Gastroesophageal sphincter (tissue), 4 donors: ENCODE data around the gene SDC3. TPM values are rescaled to one million over a fixed set of nuclear protein-coding genes. Genes with fewer than 3 reads are reported as not detected.

Source experiments
- ATAC-seq: fragments of 150-250 bp; one replicate; pipeline ENCODE4 v1.9.1; 2016; ENCODE audit warnings: mild to moderate bottlenecking, moderate library complexity
- H3K27ac ChIP-seq, 4 donors: fragments of 200-600 bp; sonication (generic) in 3 of 4; 1 replicate in 3 of 4; 2 replicates in 1 of 4; pipeline ENCODE4 v1.5.1; 2016 to 2019
- H3K27me3 ChIP-seq: fragments of 200-600 bp; sonication (generic); one replicate; pipeline ENCODE4 v1.5.1; 2019
- H3K36me3 ChIP-seq, 2 donors: fragments of 200-600 bp; sonication (generic); one replicate each; pipeline ENCODE4 v1.5.1; 2019; ENCODE audit warnings: control low read depth in 1 of 2
- H3K4me1 ChIP-seq, 3 donors: fragments of 200-600 bp; sonication (generic); 1 replicate in 2 of 3; 2 replicates in 1 of 3; pipeline ENCODE4 v1.5.1; 2016 to 2019; ENCODE audit warnings: control low read depth in 2 of 3
- H3K4me3 ChIP-seq, 2 donors: fragments of 200-600 bp; sonication (generic); one replicate each; pipeline ENCODE4 v1.5.1; 2019; ENCODE audit warnings: mild to moderate bottlenecking in 1 of 2, moderate library complexity in 1 of 2
- H3K9me3 ChIP-seq, 3 donors: fragments of 200-600 bp; sonication (generic); one replicate each; pipeline ENCODE4 v1.5.1; 2017 to 2019; ENCODE audit warnings: control low read depth in 2 of 3
- CTCF ChIP-seq, 4 experiments: fragments of 200-600 bp in 2 of 4; fragments of 450-650 bp in 2 of 4; sonication (generic) in 1 of 4; IDR thresholded peaks; one replicate each; pipeline ENCODE4 v1.5.1; 2017 to 2019; ENCODE audit warnings: antibody characterized with exemption in 4 of 4, mild to moderate bottlenecking in 2 of 4, moderate library complexity in 2 of 4
- EP300 ChIP-seq: sonication (generic); formaldehyde crosslinking; IDR thresholded peaks from one replicate; pipeline ENCODE4 v1.6.1; 2017; ENCODE audit warnings: antibody characterized with exemption, mild to moderate bottlenecking
- POLR2A ChIP-seq, 2 donors: fragments of 450-650 bp; IDR thresholded peaks; one replicate each; pipeline ENCODE4 v1.6.1; 2017; ENCODE audit warnings: antibody characterized with exemption in 2 of 2, mild to moderate bottlenecking in 2 of 2, moderate library complexity in 1 of 2
- POLR2AphosphoS5 ChIP-seq: sonication (generic); formaldehyde crosslinking; IDR thresholded peaks from one replicate; pipeline ENCODE4 v1.6.1; 2017; ENCODE audit warnings: antibody characterized with exemption
- WGBS, 2 donors: methylation state at CpG; one replicate each; pipeline ENCODE4 v1.1.5; 2018; ENCODE audit warnings: low coverage in 1 of 2; 5-methylcytosine and 5-hydroxymethylcytosine counted together
- small RNA-seq, 4 donors: library from RNA; depleted of rRNA; stranded (forward); fragments of <200 nt; gene quantifications; one replicate each; pipeline ENCODE3, GENCODE V24; 2016
- total RNA-seq, 4 donors: library from RNA; depleted of rRNA; stranded (reverse); fragments of >200 nt; gene quantifications; one replicate each; pipeline ENCODE4 v1.1.0, GENCODE V29; 2016

SDC3 gene
- total RNA-seq, 4 donors from 2014 or later, result 45.1 to 112 (median 52.6) TPM

- Histone ChIP-seq H3K4me3 (no peak overlapping the region), H3K27me3 (no peaks in the 10 kb centered on the region), H3K36me3 (no peaks in the 10 kb centered on the region), H3K9me3 (no peaks in the 10 kb centered on the region), H3K4me1 (peaks cover 4 to 68% (median 21%) of the 10 kb centered on the region in 3 donors), H3K27ac (peak overlapping the region; percentile 85 to 94 (median 90))
- 18 to 38% methylated on average over 5 to 6 of the region's 6 CpGs for WGBS, 2 donors
- TF ChIP-seq EP300 (no peak), POLR2A (IDR thresholded peaks at IDR 0.05) (no peak), POLR2AphosphoS5 (no peak), CTCF (IDR thresholded peaks at IDR 0.05) (no peak)
- ATAC-seq, result no peak
Observed at GRCh38 chr1:30822966-30823581, 85.5 kb downstream of the SDC3 start.

DNA sequence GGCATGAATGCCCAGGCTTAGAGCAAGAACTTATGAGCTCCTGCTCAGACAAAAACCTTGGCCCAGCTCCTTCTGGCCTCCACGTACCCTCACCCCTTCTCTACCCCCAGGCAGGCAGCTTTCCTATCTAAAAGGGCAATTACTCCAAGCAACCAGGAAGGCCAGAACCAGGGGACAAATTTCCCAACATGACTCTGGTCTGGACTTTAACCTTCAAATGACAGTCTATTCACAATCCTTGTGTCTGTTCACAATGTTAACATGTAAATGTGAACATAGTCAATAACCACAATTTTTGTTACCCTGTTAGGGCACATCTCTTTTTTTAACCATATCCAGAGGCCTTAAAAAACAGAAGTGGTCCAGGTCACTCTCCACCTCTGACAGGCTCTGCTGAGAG is 86.6 kb downstream of the SDC3 start:
- Histone ChIP-seq H3K4me1 (peaks cover 4 to 79% (median 23%) of the 10 kb centered on the region in 3 donors), H3K36me3 (no peaks in the 10 kb centered on the region), H3K4me3 (no peak overlapping the region), H3K27ac (peak overlapping the region in 3 of 4 donors; percentile 42 to 92 (median 85)), H3K27me3 (no peaks in the 10 kb centered on the region), H3K9me3 (no peaks in the 10 kb centered on the region)
- no peak for TF ChIP-seq POLR2AphosphoS5
- no peak for TF ChIP-seq EP300
- no peak for TF ChIP-seq POLR2A (IDR thresholded peaks at IDR 0.05)
- TF ChIP-seq CTCF (IDR thresholded peaks at IDR 0.05), result no peak
- no peak for ATAC-seq
- 80 to 89% methylated on average over 1 of the region's 1 CpG for WGBS, 2 donors

GRCh38 chr1:30820299-30820698 is 88.3 kb downstream of the SDC3 start:
- H3K36me3 ChIP-seq, result no peaks in the 10 kb centered on the region
- no peaks in the 10 kb centered on the region for H3K9me3 ChIP-seq
- no CpG with 5 or more reads among the region's 5 CpGs for WGBS, 2 donors
- no peak for TF ChIP-seq POLR2AphosphoS5
- TF ChIP-seq EP300, result no peak
- no peak for TF ChIP-seq CTCF (IDR thresholded peaks at IDR 0.05)
- no peak for TF ChIP-seq POLR2A (IDR thresholded peaks at IDR 0.05)
- H3K27ac ChIP-seq, result peak overlapping the region in 3 of 4 donors; percentile 83 to 92 (median 85)
- no peak overlapping the region for H3K4me3 ChIP-seq
- peaks cover 4 to 92% (median 26%) of the 10 kb centered on the region in 3 donors for H3K4me1 ChIP-seq
- H3K27me3 ChIP-seq, result no peaks in the 10 kb centered on the region
- no peak for ATAC-seq

Small RNAs within 50 kb of the gene (small RNA-seq; reads per million reads assigned to genes)
- gene RN7SKP91 (0 to 0.13 (median 0) reads per million in 4 donors), gene RN7SL371P (0 reads per million in 4 donors)

Other genes with a start within 250 kb of the SDC3 start
- gene MATN1, start 185.2 kb downstream of the SDC3 start, total RNA-seq, result not detected
- gene LAPTM5, start 151.0 kb downstream of the SDC3 start, total RNA-seq, result 10 to 100 TPM in 3 of 4 donors, 1 to 10 TPM in 1; 8.9 to 75.4 (median 40.4) TPM
- gene PUM1, start 157.0 kb upstream of the SDC3 start, total RNA-seq, result 10 to 100 TPM; 83.8 to 90.7 (median 88.4) TPM